Retinal pigment epithelial cell (primary cell): ENCODE results near the gene MGAT5B.
A peak's percentile ranks its signal among the peaks of the same experiment; 100 is the strongest.
"Not testable (repeated sequence)": the region's sequence is repeated elsewhere in the genome, so short reads cannot be mapped to it uniquely, and the experiment has no call there.

Source experiments
- DNase-seq: peaks from one replicate; pipeline ENCODE4 v3.0.0-alpha.2; 2010; ENCODE audit warnings: low read depth
- H3K4me3 ChIP-seq: 2 replicates; pipeline ENCODE4 v1.5.1; 2011; ENCODE audit warnings: mild to moderate bottlenecking, low read length, control low read depth, moderate library complexity
- TF ChIP-seq, protein P1 (sequence below): conservative IDR thresholded peaks from 2 replicates; pipeline ENCODE4 v1.5.1; 2011; ENCODE audit warnings: low read depth, low read length, control low read depth, inconsistent platforms

MGAT5B gene

DNA sequence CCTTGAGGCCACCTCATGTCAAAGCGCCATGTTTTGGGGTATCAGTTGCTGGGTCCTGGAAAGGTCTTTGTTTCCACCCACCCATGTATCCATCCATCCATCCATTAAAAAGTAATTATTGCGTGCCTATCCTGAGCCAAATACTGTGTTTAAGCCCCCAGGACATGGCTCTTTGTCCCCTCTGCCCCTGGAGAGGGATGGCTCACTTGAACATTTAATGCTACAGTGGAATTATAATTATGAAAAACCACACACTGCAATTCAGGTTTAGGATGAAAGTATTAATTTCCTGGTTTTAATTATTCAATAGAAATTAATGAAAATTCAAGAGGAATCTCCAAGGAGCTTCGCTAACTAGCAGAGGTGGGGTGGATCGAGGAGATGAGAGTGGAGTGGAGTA, 97.8 kb downstream of the MGAT5B start:
- TF ChIP-seq, protein P1, sequence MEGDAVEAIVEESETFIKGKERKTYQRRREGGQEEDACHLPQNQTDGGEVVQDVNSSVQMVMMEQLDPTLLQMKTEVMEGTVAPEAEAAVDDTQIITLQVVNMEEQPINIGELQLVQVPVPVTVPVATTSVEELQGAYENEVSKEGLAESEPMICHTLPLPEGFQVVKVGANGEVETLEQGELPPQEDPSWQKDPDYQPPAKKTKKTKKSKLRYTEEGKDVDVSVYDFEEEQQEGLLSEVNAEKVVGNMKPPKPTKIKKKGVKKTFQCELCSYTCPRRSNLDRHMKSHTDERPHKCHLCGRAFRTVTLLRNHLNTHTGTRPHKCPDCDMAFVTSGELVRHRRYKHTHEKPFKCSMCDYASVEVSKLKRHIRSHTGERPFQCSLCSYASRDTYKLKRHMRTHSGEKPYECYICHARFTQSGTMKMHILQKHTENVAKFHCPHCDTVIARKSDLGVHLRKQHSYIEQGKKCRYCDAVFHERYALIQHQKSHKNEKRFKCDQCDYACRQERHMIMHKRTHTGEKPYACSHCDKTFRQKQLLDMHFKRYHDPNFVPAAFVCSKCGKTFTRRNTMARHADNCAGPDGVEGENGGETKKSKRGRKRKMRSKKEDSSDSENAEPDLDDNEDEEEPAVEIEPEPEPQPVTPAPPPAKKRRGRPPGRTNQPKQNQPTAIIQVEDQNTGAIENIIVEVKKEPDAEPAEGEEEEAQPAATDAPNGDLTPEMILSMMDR: no peak
- no peak for DNase-seq

DNA sequence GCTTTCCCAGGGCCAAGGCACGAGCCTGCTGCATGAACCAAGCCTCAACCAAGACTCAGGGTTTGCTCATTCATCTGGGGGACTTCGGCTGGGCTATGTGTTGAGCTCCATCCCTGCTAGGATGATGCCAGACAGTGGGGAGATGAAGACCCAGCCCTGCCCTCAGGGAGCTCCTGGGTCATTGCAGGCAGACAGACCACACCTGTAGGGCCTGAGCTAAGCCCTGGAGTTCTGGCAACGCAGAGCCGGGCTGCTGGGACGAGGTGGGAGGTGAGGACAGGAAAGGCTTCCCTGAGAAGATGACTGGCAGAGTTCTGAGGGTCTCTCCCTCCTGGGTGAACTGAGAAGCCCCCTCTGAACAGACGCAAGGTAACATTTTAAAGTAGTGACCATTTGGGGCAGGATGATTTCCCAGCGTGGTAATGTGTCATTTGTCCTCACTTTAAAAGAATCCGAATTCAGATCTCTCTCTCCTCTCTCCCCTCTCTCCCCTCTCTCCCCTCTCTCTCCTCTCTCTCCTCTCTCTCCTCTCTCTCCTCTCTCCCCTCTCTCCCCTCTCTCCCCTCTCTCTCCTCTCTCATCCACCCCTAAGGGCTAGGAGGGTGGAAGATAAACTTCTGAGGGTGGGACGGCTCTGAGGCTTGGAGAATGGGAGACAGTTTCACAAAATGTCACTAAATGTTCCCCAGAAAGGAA, 98.4 kb downstream of the MGAT5B start:
- TF ChIP-seq, protein P1: no peak

More for the DNA sequence above, 97.8 kb downstream of the MGAT5B start:
- H3K4me3 ChIP-seq: no peak overlapping the region

DNA sequence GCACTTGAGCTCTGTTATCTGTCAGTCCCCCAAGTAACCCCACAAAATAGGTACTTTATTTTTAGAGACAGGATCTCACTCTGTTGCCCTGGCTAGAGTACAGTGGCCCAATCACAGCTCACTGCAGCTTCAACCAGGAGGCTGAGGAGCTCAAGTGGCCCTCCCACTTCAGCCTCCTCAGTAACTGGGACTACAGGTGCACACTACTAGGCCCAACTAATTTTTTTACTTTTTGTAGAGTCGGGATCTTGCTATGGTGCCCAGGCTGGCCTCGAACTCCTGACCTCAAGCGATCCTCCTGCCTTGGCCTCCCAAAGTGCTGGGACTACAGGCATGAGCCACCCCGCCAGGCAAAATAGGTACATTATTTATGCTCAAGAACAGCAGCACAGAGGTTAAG, 99.6 kb downstream of the MGAT5B start:
- DNase-seq: no peak
- TF ChIP-seq, protein P1: no peak

More for the DNA sequence above, 98.4 kb downstream of the MGAT5B start:
- DNase-seq: no peak
- no peak overlapping the region for H3K4me3 ChIP-seq

DNA sequence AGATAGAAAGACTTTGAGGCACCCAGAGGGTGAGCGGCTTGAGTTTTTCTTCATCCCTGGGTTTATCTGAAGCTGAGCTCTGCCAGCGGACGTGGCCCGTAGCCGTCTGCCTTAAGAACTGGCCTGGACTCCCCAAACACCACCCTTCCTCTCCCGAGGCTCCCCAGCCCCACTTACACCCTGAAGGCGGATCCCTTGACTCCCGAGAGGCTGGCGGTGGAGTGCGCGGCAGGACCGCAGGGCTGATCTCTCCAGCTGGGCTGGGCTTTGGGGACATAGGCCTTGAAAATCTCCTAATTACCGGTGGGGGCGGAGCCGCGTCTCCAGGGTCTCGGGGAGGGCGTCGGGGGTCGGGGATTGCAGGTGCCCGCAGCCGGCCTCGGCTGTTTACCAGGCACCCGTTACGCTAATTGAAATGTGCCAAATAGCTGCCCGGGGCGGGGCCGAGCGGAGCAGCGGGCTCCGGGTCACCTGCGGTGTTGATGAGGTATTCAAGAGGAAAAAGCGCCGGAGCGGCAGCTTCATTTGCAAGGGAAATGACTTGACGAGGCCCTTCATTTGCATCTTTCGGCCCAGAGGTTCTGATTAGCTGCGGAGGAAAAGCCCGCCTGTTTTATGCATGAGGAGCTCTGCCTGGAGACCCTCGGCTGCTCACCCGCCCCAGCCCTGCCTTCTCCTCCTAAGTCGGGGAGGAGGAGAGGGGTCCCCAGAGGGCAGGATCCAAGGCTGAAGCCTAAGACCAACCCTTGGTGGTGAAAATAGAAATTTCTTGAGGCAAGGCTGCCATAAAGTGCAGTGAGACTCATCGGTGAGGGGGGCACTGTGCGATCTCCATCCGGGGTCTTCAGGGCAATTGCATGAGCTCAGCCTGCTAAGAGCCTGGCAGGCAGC, 100.7 kb downstream of the MGAT5B start:
- DNase-seq: no peak
- peak overlapping the region; percentile 40 for H3K4me3 ChIP-seq
- TF ChIP-seq, protein P1: no peak

More for the DNA sequence above, 99.6 kb downstream of the MGAT5B start:
- H3K4me3 ChIP-seq: no peak overlapping the region

DNA sequence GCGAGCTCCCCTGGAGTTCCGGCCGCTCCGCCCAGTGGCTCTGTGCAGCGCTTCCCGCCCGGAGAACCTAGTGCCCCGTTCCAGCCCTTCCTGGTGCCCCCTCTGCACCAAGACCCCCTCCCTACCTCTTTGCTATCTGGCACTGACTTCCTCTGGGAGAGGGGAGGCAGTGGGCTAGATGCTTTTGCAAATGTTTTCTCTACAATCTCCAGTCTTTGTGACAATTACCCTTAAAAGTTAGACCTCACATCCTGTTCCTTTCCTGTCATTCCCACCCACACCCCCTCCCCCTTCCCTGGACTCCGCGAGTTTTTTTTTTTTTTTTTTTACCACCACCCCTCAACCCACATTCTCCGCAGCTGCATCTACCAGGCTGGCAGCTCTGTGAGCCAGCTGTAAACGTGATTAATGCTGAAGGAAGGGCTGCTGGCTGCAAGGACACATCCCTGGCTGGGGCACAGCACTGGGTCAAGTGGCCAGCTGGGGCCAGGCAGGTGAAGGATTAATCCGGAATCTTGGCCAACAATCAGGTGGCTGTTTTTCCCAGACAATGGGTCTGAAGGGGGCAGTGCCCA, 101.5 kb downstream of the MGAT5B start:
- TF ChIP-seq, protein P1: no peak
- DNase-seq: no peak
- peak overlapping the region; percentile 40 for H3K4me3 ChIP-seq

DNA sequence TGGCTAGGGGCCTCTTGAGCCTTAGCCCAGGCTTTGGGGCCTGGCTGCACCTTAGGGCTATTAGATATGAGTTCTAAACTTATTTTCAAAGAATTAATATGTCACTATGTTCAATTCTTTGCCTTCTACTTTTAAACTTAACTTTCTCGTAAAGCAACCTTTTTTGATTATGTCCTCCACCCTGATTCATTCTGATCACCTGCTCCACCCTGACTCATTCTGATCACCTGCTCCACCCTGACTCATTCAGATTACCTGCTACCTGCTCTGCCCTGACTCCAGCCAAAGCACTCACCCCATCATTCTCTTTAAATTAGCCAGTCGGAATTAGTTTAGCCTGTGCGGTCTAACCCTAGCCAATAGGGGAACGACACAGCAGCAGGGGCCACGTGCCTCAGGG, 102.0 kb downstream of the MGAT5B start:
- DNase-seq, H3K4me3 ChIP-seq: not testable (repeated sequence)

DNA sequence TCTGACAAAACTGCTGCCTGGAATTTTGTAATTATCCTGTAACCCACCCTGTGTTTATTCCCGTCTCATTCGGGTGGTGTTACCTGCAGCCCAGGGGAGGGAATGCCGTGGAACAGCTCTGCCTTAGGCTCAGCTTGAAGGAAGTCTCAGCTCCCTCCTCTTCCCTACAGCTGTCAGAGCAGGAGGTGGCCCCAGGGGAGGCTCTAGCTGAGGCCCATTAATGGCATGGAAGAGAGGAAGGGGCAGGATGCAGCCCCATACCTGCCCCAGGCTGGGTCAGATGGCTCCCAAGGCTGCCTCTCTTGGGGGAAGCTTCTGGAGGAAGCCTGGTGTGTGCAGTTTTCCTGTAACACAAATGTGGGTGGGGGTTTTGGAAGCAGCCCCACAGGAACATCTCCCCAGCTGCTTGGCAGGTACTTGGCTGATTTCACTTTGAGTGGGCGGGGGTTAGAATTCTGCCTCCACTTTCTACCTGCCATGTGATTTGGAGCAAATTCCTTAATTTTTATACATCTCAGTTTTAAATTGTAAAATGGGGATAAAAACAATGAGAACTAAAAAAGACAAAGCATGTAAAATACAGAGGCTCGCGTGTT, 103.9 kb downstream of the MGAT5B start:
- TF ChIP-seq, protein P1: no peak
- no peak for DNase-seq
- no peak overlapping the region for H3K4me3 ChIP-seq
